AG10803 (cell line): ENCODE measurements around the gene ZC3H12C.

Experiments
- DNase-seq: peaks from one replicate; pipeline ENCODE4 v3.0.0; 2010; ENCODE audit warnings: low read depth
- H3K4me3 ChIP-seq: 2 replicates; pipeline ENCODE4 v1.5.1; 2011; ENCODE audit warnings: mild to moderate bottlenecking, low read length, control low read depth
- TF ChIP-seq, protein P1 (sequence below): conservative IDR thresholded peaks from 2 replicates; pipeline ENCODE4 v1.5.1; 2011; ENCODE audit warnings: mild to moderate bottlenecking, low read length, control low read depth, inconsistent platforms

ZC3H12C gene

GRCh38 chr11:110152199-110152598 lies 59.0 kb downstream of the ZC3H12C start:
- TF ChIP-seq, protein P1, sequence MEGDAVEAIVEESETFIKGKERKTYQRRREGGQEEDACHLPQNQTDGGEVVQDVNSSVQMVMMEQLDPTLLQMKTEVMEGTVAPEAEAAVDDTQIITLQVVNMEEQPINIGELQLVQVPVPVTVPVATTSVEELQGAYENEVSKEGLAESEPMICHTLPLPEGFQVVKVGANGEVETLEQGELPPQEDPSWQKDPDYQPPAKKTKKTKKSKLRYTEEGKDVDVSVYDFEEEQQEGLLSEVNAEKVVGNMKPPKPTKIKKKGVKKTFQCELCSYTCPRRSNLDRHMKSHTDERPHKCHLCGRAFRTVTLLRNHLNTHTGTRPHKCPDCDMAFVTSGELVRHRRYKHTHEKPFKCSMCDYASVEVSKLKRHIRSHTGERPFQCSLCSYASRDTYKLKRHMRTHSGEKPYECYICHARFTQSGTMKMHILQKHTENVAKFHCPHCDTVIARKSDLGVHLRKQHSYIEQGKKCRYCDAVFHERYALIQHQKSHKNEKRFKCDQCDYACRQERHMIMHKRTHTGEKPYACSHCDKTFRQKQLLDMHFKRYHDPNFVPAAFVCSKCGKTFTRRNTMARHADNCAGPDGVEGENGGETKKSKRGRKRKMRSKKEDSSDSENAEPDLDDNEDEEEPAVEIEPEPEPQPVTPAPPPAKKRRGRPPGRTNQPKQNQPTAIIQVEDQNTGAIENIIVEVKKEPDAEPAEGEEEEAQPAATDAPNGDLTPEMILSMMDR: no peak
- no peak for DNase-seq
- H3K4me3 ChIP-seq: no peak overlapping the region

DNA sequence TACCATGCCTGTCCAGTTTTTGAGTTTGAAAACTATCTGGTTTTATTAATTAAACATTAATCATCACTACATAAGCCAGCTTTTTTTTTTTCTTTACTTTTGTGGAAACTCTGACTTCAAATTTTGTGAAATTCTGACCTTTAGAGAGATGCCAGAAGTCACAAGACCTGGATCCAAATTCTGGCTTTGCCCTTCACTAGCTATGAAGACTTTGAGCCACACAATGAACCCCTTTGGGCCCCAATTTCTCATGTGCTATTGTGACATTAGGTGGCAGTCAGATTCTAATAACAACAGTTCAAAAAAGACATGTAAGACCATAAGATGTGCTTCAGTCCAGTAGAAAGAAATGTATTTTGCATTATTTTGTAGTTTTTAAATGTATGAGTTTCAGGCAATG lies 60.3 kb downstream of the ZC3H12C start:
- TF ChIP-seq, protein P1: no peak
- DNase-seq: no peak
- H3K4me3 ChIP-seq: no peak overlapping the region

DNA sequence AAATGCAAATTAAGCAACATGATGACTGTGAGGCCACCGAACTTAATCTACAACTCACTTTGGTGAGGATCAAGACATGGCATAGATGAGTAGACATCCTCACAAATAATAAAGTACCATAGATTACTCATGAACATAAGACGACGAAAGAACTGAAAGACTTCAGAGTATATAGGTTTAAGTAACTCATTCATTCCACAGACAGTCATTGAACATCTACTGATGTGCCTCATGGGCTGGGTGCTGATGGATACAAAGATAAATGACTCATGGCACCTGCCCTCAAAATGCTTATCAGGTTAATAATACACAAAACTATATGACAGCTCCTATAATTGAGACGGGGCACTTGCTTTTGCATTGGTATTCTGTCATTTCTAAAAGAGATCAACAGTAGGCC lies 63.3 kb downstream of the ZC3H12C start:
- no peak overlapping the region for H3K4me3 ChIP-seq
- DNase-seq: no peak
- TF ChIP-seq, protein P1: no peak

- DNase-seq: no peak
- TF ChIP-seq, protein P1: no peak
- no peak overlapping the region for H3K4me3 ChIP-seq
These were observed 65.4 kb downstream of the ZC3H12C start for GRCh38 chr11:110158317-110159200.

GRCh38 chr11:110159476-110159875 lies 66.3 kb downstream of the ZC3H12C start:
- TF ChIP-seq, protein P1: no peak
- DNase-seq: no peak
- no peak overlapping the region for H3K4me3 ChIP-seq

DNA sequence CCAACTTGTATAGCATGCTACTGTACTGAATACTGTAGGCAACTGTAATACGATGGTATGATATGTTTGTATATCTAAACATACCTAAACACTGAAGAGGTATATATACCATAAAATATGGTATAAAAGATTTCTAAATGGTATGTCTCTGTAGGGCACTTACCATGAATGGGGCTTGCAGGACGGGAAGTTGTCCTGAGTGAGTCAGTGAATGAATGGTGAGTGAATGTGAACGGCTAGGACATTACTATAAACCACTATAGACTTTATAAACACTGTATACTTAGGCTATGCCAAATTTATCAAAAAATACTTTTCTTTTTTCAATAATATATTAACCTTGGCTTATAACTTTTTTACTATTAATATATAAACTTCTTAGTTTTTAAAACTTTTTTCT lies 66.8 kb downstream of the ZC3H12C start:
- TF ChIP-seq, protein P1: no peak
- DNase-seq: no peak
- H3K4me3 ChIP-seq: no peak overlapping the region

GRCh38 chr11:110160437-110160836 lies 67.2 kb downstream of the ZC3H12C start:
- no peak for DNase-seq
- TF ChIP-seq, protein P1: no peak

More at GRCh38 chr11:110160437-110160836, 67.2 kb downstream of the ZC3H12C start:
- H3K4me3 ChIP-seq: no peak overlapping the region
